ENCODE data around the gene AK2.
"Not testable (repeated sequence)": the region's sequence is repeated elsewhere in the genome, so short reads cannot be mapped to it uniquely, and the experiment has no call there.

The AK2 gene

DNA sequence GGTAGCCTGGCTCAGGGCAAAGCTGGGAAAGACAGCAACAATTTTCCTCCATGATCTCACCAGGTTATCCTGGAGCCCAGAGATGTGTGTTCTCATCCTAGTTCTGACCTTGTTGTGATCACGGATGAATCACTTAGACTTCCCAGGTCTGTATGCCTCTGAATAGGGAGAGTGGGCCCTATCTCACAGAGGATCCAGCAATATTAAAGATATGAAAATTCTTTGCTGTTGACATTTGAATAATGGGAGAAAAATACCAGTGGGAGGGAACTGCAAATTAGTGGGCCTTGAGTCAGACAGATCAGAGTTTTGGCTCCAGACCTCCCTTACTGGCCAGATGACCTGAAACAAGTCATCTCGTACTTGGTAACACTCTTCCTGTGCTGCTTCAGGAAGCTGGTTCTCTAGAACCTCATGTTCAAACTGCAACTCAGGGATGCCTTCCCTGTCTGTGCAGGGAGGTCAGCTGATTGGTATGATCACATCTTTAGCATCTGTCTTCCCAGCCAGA is 39.2 kb downstream of the AK2 start:
- no peak for DNase-seq

DNA sequence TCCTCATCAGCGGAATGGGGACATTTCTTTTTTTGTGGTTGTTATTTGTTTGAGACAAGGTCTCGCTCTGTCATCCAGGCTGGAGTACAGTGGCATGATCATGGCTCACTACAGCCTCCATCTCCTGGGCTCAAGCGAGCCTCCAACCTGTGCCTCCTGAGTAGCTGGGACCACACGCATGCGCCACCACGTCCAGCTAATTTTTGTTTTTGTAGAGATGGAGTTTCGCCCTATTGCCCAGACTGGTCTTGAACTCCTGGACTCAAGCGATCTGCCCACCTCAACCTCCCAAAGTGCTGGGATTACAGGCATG is 43.4 kb downstream of the AK2 start:
- DNase-seq: not testable (repeated sequence)

DNA sequence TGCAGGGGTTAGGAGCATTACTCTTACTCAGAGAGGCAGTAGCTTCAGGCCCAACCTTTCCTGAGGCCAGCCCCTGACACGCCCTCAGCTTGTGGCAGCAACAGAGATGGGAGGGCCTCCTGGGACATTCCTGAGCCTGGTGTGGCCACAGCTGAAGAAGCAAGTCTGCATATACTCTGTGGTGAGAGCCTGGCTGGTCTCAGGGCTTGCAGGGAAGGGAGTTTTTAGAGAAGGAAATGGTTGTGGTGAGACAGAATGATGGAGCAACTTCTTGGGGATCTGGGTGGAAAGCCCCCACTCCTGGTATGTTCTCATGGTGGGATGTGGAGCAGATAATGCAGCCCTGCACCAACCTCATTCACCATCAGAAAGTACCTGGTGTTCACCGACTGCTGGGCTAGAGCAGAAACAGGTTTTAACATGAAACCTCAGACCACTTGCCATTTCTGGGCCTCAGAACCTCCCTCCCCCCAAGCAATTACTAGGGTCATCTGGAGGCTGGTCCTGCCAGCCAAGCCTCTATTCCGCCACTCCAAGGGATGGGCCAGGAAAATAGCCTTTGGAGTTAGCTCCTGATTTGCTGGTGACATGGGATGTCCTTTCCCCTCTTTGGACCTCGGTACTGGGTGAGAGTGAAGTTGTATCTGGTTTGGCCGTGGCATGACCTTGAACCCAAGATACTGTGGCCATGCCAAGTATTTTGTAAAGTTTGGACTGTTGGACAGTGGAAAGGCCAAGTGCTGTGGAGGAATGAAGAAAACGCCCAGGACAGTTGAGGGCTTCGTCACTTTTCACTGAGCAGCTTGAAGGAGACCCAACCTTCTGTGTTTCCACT is 44.0 kb downstream of the AK2 start:
- DNase-seq: peak; percentile 87

DNA sequence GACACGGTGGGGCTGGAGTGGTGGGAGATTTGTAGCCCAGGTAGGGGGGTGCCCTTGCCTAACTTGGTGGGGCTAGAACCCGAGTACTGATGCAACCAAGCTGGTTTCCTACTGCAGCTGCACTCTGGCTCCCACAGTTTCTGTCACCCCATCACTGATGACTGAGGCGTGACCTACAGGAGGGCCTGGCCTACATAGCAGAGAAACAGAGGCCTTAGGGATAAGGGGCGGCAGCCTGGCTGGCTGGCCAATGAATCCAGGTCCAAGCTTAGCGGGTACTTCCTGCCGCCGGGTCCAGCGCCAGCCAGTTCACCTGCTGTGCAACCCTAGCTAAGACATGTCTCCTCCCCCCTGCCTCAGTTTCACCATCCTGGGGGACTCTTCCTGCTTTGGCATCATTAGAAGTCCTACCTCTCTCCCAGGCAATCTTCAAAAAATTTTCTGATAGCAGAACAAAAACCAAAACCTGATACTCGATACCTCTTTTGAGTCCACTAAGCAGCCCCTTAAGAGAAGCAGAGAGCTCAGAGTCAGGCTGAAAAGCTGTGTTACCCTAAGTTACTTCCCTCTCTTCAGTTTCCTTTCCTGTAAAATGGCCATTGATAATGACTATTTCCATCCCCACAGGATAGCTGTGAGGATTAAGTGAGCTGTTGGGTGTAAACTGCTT is 44.7 kb downstream of the AK2 start:
- DNase-seq: no peak

DNA sequence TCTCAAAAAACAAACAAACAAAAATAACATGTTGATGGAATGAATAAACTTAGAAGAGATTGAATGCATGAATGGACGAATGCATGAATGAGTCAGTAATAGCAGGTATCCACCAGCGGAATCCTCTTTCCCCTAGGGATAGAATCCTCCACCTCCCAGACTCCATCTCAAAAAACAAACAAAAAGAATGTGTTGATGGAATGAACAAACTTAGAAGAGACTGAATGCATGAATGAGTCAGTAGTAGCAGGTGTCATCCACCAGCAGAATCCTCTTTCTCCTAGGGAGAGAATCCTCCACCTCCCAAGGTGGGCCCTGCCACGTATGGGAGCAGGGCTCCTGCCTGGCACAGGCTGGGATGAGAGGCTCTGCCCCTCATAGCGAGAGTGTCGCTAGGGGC is 45.3 kb downstream of the AK2 start:
- DNase-seq: no peak

DNA sequence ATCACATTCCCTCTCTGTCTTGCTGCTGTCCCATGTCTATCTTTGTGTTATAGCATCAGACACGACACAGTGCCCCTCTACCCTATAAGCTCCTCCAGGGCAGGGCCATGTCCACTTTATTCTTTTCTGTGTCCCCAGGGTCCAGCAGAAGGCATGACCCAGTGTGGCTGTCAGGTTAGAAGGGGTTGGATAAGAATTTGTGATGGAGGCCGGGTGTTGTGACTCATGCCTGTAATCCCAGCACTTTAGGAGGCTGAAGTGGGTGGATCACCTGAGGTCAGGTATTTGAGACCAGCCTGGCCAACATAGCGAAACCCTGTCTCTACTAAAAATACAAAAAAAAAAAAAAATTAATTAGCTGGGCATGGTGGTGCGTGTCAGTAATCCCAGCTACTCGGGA is 45.8 kb downstream of the AK2 start:
- DNase-seq: no peak

DNA sequence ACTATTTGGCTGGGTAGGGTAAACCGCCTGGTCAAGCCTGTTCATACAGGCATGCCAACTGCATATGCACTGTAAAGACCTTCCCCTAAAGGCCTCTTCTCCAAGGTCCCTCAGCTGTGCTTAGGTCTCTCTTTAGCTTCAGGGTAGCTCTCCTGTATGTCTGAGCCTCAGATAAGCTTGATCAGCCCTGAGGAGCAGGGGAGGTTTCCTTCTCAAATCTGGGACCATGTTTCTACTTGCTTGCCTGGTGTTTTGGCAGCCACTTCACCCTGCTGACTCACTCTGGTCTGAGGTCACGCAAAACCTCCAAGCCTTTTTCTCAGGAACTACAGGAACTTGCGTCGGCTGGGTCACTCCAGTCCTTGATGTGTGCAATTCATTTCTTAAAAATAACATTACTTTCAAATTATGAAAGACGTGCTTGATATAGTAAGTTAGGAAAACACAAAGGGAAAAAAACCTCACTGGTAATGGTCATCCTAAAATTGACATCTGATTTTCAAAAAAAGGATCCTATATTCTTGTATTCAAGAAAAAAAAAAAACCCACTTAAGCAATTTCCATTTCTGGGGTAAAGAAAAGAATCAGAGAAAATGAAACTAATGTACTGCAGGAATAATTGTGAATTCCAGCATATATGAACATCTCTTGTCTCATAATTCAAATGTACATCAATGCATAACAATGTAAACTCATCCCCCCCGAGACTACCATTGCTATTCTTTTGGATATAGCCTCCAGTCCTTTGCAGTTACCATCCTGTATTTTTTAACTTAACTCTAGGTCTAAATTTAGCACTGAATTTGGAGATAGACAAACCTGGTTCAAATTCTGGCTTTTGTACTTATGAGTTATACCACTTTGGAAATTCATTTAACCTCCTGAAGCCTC is 47.3 kb downstream of the AK2 start:
- peak; percentile 82 for DNase-seq

DNA sequence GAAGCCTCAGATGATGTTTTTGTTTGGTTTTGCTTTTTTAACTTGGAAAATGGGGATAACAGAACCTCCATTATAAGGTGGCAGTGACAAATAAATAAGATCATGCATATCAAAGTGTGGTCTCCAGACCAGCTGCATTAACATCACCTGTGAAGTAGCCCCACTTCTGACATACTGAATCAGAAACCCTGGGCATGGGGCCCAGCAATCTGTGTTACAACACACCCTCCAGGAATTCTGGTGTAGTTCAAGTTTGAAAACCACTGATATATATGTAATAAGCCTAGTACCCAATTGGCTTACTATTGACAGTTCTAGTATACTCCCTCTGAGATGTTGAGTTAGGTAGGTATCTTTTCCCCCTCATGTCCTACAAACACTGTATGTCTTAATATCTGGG is 48.0 kb downstream of the AK2 start:
- no peak for DNase-seq

DNA sequence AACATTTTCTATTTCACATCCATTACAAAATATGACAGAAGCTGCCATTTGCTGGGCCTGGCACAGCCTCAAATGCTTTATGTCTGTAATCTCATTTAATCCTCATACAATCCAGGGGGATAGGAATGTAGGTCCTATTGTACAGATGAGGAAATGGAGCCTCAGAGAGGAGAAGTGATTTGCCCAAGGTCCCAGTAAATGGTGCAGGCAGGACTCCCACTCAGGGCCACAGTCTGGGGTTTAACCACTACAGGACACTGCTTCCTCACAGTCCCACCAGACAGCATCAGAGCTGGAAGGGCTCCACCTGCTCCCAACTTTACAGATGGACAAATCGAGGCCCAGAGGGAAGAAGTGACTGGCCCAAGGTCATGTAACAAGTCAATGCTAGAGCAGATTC is 51.5 kb downstream of the AK2 start:
- no peak for DNase-seq

DNA sequence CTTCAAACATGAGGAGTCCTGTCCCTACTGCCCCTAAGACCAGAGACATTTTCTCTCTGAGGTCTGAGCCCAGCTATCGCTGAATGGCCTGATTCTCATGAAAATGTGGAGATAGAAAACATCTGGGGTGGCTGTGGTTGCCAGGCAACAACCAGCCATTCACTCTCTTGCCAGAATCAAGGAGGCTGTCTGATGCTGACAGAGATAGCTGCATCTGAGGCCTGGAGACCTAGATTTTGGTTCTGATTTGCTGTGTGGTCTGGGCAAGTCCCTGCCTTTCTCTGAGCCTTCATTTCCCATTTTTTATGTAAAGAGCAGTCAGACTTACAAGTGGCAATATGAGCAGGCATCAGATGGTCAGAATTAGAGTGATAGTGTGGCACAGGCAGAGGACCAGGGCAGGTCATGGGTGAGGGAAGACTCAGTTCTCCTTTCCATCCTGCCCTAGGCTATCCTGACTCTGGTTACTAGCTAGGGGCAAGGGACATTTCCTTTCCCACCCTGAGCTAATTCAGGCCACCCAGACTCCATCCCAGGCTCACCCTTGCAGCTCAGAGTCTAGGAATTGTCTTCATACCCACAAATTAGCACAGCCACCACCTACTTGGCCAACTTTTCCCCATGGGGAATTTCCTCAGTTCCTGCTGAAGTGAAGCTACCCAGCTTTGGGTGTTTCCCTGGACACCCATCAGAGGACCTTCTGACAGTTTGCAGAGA is 52.1 kb downstream of the AK2 start:
- peak; percentile 74 for DNase-seq

DNA sequence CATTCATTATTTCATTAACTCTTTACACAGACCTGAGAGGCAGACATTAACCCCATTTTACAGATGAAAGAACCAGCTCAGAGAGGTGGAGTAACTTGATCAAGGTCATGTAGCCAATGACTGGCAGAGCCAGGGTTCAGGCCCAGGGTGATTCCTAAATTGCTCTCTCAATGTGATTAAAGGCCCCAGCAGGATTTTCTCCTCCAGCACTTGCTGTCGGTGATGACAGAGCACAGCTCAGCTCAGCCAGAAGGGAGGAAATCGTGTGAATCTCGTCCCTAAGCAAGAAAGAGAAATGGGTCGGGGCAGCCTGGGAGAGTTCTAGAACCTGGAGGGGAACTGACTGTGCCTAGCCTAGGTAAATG is 52.6 kb downstream of the AK2 start:
- no peak for DNase-seq

DNA sequence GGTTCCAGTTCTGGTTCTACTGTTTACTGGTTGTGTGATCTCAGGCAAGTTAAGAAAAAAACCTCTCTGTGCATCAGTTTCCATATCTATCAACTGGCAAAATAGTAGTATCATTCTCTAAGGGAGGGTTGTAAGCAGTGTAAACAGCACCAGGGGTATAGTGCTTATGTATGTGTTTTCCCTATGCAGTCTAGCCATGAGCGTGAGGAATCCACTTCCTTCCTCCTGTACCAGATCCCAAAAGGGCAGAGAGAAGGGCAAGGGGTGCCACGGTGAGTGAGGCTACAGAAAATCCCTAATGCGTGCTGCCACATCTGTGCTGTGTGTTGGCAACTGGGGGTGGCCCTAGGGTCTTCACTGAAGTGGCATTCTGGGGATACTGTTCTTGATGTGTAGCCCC is 53.7 kb downstream of the AK2 start:
- no peak for DNase-seq

DNA sequence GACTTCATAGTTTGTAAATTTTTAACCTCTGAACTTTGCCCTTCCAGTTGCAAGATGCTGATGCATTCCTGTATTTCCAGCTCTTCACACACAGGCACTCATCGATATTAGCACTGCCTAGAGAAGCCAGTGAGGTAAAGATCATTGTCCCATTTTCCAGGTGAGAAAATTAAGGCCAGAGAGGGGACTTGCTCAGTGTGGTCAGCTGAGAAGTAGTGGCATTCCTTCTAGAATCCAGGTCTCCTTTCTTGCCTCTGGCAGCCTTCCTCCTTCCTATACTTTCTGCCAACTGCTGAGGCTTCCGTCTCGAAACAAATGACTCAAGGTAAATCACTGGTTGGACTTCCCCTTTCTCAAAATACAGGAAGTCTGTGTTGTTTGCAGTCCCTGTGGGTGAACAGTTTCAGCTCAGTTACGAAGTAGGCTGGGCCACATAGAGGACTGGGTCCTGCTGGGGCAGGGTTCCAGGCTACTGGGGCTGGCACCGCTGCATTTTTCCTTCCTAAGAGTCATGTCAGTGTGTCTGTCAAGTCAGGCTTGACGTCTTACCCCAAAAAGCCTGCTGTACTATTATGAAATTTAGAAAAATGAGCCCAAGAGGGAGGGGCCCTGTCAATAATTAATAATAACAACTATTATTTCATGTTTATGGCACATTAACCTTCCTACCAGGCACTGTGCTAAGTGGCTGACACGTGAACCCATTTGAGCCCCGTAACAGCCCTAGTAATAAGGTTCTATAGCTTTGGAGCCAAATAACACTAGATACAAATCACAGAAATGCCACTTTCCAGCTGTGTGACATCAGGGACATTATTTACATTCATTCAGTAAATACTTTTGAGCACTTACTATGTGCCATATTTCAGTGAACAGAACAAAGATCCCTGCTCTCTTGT is 55.4 kb downstream of the AK2 start:
- peak; percentile 92 for DNase-seq

DNA sequence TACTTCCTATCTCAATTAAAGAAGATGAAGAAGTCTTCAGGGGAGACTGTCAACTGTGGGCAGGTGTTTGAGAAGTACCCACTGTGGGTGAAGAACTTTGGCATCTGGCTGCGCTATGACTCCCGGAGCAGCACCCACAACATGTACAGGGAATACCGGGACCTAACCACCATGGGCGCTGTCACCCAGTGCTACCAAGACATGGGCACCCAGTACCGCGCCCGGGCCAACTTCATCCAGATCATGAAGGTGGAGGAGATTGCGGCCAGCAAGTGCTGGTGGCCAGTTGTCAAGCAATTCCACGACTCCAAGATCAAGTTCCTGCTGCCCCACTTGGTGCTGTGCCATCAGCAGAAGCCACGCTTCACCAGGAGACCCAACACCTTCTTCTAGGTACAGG is 56.6 kb downstream of the AK2 start:
- DNase-seq: no peak

DNA sequence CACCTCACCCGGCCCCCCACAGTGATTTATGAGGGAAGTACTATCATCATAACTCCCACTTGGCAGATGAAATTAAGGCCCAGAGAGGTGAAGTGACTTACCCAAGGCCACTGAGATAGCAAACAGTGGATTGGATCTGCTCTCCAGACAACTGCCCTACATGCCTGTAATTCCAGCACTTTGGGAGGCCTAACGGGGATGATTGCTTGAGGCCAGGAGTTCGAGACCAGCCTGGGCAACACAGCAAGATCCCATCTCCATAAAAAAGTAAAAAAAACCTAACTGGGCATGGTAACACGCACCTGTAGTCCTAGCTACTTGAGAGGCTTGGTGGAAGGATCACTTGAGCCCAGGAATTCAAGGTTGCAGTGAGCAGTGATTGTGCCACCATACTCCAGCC is 57.8 kb downstream of the AK2 start:
- DNase-seq: no peak

DNA sequence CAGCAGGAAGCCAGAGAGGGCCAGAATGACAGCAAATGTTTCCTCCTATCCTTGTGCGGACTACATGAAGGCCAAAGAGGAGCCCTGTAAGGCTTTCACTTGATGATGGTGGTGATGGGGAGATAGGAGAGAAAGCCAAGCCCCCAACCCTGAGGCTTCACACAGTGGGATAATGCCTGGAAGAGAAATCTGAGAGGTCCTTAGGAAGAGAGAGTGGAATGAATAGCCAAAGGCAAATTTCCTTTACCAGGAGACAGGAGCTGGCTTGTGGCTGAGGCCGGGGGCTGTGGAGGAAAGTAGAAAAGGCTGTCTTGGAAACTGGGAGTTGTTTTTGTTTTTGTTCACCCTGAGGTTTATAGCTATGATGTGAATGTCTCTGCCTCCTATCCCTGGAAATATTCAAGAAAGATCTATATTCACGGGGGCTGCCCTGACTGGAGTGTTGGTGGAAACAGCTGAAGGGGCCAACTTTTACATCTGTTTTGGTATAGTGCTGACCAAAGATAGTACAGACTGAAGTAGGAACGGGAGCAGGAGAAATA is 59.1 kb downstream of the AK2 start:
- DNase-seq: no peak

DNA sequence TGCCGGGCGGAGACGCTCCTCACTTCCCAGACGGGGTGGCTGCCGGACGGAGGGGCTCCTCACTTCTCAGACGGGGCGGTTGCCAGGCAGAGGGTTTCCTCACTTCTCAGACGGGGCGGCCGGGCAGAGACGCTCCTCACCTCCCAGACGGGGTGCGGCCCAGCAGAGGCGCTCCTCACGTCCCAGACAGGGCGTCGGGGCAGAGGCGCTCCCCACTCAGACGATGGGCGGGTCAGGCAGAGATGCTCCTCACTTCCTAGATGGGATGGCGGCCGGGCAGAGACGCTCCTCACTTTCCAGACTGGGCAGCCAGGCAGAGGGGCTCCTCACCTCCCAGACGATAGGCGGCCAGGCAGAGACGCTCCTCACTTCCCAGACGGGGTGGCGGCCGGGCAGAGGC is 61.6 kb downstream of the AK2 start:
- DNase-seq: not testable (repeated sequence)

DNA sequence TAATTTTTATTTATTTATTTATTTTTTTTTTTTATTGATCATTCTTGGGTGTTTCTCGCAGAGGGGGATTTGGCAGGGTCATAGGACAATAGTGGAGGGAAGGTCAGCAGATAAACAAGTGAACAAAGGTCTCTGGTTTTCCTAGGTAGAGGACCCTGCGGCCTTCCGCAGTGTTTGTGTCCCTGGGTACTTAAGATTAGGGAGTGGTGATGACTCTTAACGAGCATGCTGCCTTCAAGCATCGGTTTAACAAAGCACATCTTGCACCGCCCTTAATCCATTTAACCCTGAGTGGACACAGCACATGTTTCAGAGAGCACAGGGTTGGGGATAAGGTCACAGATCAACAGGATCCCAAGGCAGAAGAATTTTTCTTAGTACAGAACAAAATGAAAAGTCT is 63.2 kb downstream of the AK2 start:
- not testable (repeated sequence) for DNase-seq

DNA sequence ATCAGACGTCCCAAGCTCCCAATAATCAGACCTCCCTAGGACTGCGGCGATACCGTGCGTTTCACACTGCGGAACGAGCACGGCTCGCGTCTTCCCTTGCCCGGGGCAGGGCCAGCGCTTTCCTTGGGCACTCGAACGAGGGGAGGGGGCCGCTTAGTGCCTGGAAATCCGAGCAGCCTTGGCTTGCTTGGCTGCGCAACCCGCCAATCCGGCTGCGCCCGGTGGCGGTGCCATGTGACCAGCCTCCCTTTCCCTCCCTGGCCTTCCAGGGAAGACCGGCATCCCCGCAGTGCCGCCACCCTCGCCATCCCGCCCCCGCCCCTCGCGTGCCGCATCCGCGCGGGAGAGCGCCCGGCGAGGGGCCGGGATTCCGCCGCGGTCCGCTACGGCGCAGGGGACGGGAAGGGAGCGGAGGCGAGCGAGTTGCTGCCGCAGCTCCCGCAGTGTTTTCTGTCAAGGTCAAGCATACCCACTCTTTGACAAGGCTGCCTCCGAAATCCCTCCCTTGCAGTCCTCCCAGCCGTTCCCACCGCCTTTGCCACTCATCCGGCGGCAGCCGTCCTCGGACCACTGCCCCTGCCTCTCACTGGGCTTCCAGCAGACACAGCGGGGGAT is 63.8 kb downstream of the AK2 start:
- no peak for DNase-seq

DNA sequence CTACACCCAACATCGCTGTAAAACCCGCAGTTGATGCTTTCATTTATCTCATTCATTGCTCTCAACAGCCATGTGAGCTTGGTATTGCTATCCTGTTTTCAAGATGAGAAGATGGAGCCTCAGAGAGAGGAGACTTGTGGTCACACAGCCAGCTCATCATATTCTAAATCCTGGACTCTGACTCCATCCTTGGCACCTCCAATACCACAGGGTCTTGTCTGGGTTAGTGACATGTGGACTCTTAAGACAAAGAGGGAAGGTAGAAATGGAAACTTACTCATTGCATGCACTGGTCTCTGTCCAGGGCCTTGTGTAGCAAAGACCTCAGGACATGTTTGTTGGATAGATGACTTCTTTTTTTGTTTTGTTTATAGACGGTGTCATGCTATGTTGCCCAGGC is 65.1 kb downstream of the AK2 start:
- DNase-seq: no peak

DNA sequence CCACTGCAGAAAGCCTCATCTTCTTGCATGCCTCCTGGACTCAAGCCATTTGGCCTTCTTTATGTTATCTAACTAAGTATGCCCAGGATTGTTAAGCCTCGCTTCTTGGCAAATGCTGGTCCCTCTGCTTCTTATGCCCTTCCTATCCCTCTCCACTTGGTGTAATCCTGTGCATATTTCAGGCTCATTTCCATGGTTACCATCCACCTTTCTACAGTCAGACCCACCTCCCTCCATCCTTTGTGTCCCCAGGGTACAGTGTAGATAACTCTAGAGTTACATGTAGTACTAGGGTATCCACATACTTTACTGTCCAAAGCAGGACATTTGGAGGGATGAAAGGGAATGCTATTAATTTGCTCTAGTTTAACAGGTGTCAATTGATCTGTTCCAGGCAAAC is 65.5 kb downstream of the AK2 start:
- DNase-seq: no peak

All from activated CD4-positive, alpha-beta T cell treated with anti-CD3 and anti-CD28 coated beads, Interleukin-10, Interleukin-2, amounts not matched to agents 100 ng/mL and 50 ng/mL, durations not matched to agents 16 hours and 8 hours (primary cell).